Measurements from ENCODE around the gene MIGA2. TPM values are rescaled to one million over a fixed set of nuclear protein-coding genes. Genes with fewer than 3 reads are reported as not detected.
A peak's percentile ranks its signal among the peaks of the same experiment; 100 is the strongest.
"Not testable (repeated sequence)": the region's sequence is repeated elsewhere in the genome, so short reads cannot be mapped to it uniquely, and the experiment has no call there.

The MIGA2 gene
- total and polyA plus RNA-seq, 2 donors (not counting 1 experiment from before 2014, with no cell fraction given) = 62.1 to 78.1 TPM

DNA sequence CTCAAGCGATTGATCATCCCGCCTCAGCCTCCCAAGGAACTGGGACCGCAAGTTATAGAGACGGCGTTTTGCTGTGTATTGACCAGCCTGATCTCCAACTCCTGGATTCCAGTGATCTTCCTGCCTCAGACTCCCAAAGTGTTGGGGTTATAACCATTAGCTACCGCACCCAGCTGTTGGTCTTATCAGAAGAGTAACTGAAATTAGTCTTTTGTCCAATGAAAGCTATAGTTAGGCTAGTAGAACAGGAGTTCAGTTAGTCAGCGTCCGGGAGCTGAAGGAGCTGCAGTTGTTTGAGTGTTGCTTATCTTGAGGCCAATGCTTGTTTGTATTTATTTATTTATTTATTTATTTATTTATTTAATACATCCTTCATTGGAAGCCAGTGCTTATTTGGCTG lies 3.2 kb upstream of the MIGA2 start:
- Mint-ChIP-seq H3K27ac (no peak overlapping the region), H3K9me3 (ENCODE audit: insufficient read depth) (no peaks in the 10 kb centered on the region), H3K4me3 (no peak overlapping the region), H3K4me1 (peaks cover 26% of the 10 kb centered on the region), H3K27me3 (no peaks in the 10 kb centered on the region)
- Histone ChIP-seq H3K4me3 (ENCODE audit: control extremely low read depth in 1 of 5, extremely low read depth in 1 of 5, insufficient read depth in 1 of 5, low read depth in 2 of 5, low read length in 4 of 5) (no peak overlapping the region), H3K4me2 (replicated peaks; ENCODE audit: low read depth, low read length, poor library complexity, severe bottlenecking) (no peak overlapping the region), H3K9ac (ENCODE audit: low read length) (no peak overlapping the region), H3K36me3 (replicated peaks in 1 of 2; ENCODE audit: control extremely low read depth in 1 of 2, control insufficient read depth in 1 of 2, extremely low read depth in 1 of 2, insufficient read depth in 2 of 2, low read length in 1 of 2) (no peaks in the 10 kb centered on the region), H2AFZ (ENCODE audit: insufficient read depth, low read depth, low read length, poor library complexity, severe bottlenecking) (no peak overlapping the region), H3K4me1 (ENCODE audit: control insufficient read depth in 2 of 2, insufficient read depth in 2 of 2, low read length in 2 of 2) (peaks cover 16 to 21% of the 10 kb centered on the region in 2 donors), H3K9me3 (ENCODE audit: control extremely low read depth in 1 of 3, control insufficient read depth in 2 of 3, insufficient read depth in 1 of 3, low read length in 2 of 3) (no peaks in the 10 kb centered on the region), H3K27me3 (replicated peaks in 1 of 4; ENCODE audit: control extremely low read depth in 1 of 4, control insufficient read depth in 3 of 4, insufficient read depth in 4 of 4, low read length in 3 of 4) (no peaks in the 10 kb centered on the region), H4K20me1 (ENCODE audit: control insufficient read depth, insufficient read depth, low read length, poor library complexity, severe bottlenecking) (peaks cover 15% of the 10 kb centered on the region), H3K79me2 (ENCODE audit: control insufficient read depth, insufficient read depth, low read length) (peaks cover 22% of the 10 kb centered on the region), H3K27ac (ENCODE audit: low read length in 2 of 2) (no peak overlapping the region)
- CTCF ChIA-PET = interaction anchor here (1.0 kb wide), 1 partner anchor 40 kb away, joined by 3 read pairs; no protein-coding TSS in a partner anchor
- intact Hi-C loops (cut with micrococcal nuclease) = no loop called here
- WGBS (ENCODE audit: insufficient coverage) = 60% methylated on average over 3 of the region's 8 CpGs
- POLR2A ChIA-PET = interaction anchor here (0.6 kb wide), 1 partner anchor 153 kb away, joined by 5 read pairs; no protein-coding TSS in a partner anchor
- TF ChIP-seq, protein P1, sequence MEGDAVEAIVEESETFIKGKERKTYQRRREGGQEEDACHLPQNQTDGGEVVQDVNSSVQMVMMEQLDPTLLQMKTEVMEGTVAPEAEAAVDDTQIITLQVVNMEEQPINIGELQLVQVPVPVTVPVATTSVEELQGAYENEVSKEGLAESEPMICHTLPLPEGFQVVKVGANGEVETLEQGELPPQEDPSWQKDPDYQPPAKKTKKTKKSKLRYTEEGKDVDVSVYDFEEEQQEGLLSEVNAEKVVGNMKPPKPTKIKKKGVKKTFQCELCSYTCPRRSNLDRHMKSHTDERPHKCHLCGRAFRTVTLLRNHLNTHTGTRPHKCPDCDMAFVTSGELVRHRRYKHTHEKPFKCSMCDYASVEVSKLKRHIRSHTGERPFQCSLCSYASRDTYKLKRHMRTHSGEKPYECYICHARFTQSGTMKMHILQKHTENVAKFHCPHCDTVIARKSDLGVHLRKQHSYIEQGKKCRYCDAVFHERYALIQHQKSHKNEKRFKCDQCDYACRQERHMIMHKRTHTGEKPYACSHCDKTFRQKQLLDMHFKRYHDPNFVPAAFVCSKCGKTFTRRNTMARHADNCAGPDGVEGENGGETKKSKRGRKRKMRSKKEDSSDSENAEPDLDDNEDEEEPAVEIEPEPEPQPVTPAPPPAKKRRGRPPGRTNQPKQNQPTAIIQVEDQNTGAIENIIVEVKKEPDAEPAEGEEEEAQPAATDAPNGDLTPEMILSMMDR (IDR thresholded peaks at IDR 0.05) = no peak
- ATAC-seq (ENCODE audit: low read depth) (no peak), DNase-seq (no peak)

DNA sequence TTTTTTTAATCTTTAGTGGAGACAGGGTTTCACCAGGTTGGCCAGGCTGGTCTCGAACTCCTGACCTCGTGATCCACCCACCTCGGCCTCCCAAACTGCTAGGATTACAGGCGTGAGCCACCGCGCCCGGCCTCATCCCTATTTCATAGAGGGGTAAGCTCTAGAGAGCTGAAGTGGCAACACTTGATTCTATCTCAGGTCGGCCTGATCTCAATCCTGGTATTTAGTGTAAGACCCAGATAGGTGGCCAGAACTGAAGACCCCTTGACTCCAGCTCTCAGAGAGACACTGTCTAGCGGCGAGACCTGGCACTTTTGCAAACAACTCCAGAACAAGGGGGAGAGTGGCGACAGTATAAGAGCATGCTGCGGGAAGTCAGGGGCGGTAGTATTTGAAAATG lies 588 bp upstream of the MIGA2 start:
- H3K27ac Mint-ChIP-seq = peak overlapping the region; percentile 85
- ATAC-seq (ENCODE audit: low read depth) = peak; percentile 2
- Histone ChIP-seq H3K27ac (ENCODE audit: low read length in 2 of 2) (peak overlapping the region; percentile 9 to 72), H3K4me3 (ENCODE audit: control extremely low read depth in 1 of 5, extremely low read depth in 1 of 5, insufficient read depth in 1 of 5, low read depth in 2 of 5, low read length in 4 of 5) (peak overlapping the region; percentile 21 to 98 (median 50)), H2AFZ (ENCODE audit: insufficient read depth, low read depth, low read length, poor library complexity, severe bottlenecking) (peak overlapping the region; percentile 97), H3K4me1 (ENCODE audit: control insufficient read depth in 2 of 2, insufficient read depth in 2 of 2, low read length in 2 of 2) (peaks cover 19 to 25% of the 10 kb centered on the region in 2 donors), H3K79me2 (ENCODE audit: control insufficient read depth, insufficient read depth, low read length) (peaks cover 44% of the 10 kb centered on the region), H3K4me2 (replicated peaks; ENCODE audit: low read depth, low read length, poor library complexity, severe bottlenecking) (peak overlapping the region; percentile 92), H4K20me1 (ENCODE audit: control insufficient read depth, insufficient read depth, low read length, poor library complexity, severe bottlenecking) (peaks cover 29% of the 10 kb centered on the region), H3K9ac (ENCODE audit: low read length) (peak overlapping the region; percentile 93)
- H3K36me3 ChIP-seq (replicated peaks in 1 of 2; ENCODE audit: control extremely low read depth in 1 of 2, control insufficient read depth in 1 of 2, extremely low read depth in 1 of 2, insufficient read depth in 2 of 2, low read length in 1 of 2); H3K9me3 ChIP-seq (ENCODE audit: control extremely low read depth in 1 of 3, control insufficient read depth in 2 of 3, insufficient read depth in 1 of 3, low read length in 2 of 3); H3K27me3 Mint-ChIP-seq; H3K27me3 ChIP-seq (replicated peaks in 1 of 4; ENCODE audit: control extremely low read depth in 1 of 4, control insufficient read depth in 3 of 4, insufficient read depth in 4 of 4, low read length in 3 of 4); H3K9me3 Mint-ChIP-seq (ENCODE audit: insufficient read depth); DNase-seq: not testable (repeated sequence)
- CTCF ChIA-PET = interaction anchor here (0.5 to 1.0 kb wide), 2 partner anchors 42 to 886 kb away, joined by 3 to 4 read pairs; no protein-coding TSS in a partner anchor
- 57% methylated on average over 8 of the region's 13 CpGs for WGBS (ENCODE audit: insufficient coverage)
- POLR2A ChIA-PET = interaction anchor here (0.6 to 2.8 kb wide), 5 partner anchors 8 to 484 kb away, joined by 3 to 13 read pairs (median 4); partner anchors contain the start of genes DOLPP1 and SH3GLB2
- intact Hi-C loops (cut with micrococcal nuclease) = loop anchor here (1.0 to 2.0 kb wide), 5 partner anchors 8 to 907 kb away; partner anchors contain the start of genes NTMT1, PTPA and SH3GLB2
- peaks cover 34% of the 10 kb centered on the region for H3K4me1 Mint-ChIP-seq
- peak overlapping the region; percentile 97 for H3K4me3 Mint-ChIP-seq

Measured in B cell (primary cell).